Stimulated activated CD8-positive, alpha-beta memory T cell treated with anti-CD3 and anti-CD28 coated beads, Interleukin-2, amount 100 ng/mL, for 48 hours (primary cell): ENCODE measurements around the gene SLC33A1.
"Not testable (repeated sequence)": the region's sequence is repeated elsewhere in the genome, so short reads cannot be mapped to it uniquely, and the experiment has no call there.

Experiments used
- DNase-seq, 2 donors: peaks; one replicate each; pipeline ENCODE4 v3.0.0-alpha.2; 2020; ENCODE audit warnings: low read depth in 2 of 2

The SLC33A1 gene

GRCh38 chr3:155854141-155854940, at the start of gene SLC33A1:
Gene SLC33A1, minus strand, starts transcription at chr3:155854427. Its CDS starts 430 bp downstream, at chr3:155853997.
- DNase-seq = peak; percentile 95 to 98

GRCh38 chr3:155895379-155895900, 41.2 kb upstream of the SLC33A1 start:
- no peak for DNase-seq

DNA sequence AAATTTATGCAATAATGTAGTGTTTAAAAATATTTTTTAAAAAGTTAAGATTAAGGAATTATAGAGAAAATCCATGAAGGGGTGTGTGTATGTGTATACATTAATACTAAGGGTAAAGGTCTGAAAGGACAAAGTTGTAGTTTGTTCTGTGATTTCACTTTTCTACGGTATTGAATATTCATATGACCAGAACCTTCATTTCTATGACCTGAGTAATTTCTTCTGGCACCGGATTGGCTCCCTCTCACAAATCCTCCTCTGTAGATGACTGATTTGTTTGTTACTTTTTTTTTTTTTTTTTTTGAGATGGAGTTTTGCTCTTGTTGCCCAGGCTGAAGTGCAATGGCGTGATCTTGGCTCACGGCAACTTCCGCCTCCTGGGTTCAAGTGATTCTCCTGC, 37.1 kb upstream of the SLC33A1 start:
- no peak for DNase-seq

- no peak for DNase-seq
Measured at GRCh38 chr3:155890671-155891190, 36.5 kb upstream of the SLC33A1 start.

DNA sequence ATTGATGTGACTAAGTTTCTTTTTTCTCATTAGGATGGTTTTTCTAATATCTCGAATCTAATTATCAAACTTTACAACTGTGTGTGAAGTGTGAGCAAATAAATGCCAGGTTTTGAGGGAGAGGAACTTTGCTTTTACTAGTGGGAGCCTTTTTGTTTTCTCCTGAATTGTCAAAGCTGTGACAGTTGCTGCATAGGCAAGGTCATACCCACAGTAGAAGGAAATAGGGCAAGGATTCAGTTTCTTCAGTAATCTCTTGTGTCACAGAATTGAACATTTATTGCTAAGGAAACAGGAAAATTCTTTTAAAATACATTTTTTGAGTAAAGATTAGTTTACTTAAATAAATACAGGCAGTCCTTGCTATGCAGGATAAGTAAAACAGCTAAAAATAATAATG, 35.7 kb upstream of the SLC33A1 start:
- no peak for DNase-seq

GRCh38 chr3:155889212-155889611, 35.0 kb upstream of the SLC33A1 start:
- no peak for DNase-seq

- DNase-seq = no peak
Measured at GRCh38 chr3:155886915-155887314, 32.7 kb upstream of the SLC33A1 start.

- DNase-seq = not testable (repeated sequence)
Measured at GRCh38 chr3:155886348-155886747, 32.1 kb upstream of the SLC33A1 start.

- no peak for DNase-seq
Measured at GRCh38 chr3:155885292-155885691, 31.1 kb upstream of the SLC33A1 start.

GRCh38 chr3:155884292-155884691, 30.1 kb upstream of the SLC33A1 start:
- no peak for DNase-seq

DNA sequence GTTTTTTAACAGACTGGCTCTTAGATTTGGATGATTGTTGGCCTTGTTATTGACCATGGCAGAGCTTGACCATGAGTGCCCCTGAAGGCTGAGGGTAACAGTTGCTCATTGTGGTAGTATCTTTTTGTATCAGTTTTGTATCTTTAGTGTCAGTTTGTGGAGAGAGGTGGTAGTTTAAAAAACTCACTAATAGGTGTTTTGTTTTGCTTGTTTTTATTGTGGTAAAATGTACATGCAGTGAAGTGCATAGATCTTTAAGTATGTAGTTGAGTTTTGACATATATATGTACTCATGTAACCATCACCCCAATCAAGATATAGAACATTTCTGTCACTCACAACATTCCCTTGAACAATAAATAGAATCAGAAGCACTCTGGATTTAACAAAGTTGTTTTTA, 26.1 kb upstream of the SLC33A1 start:
- DNase-seq = no peak

GRCh38 chr3:155876503-155876902, 22.3 kb upstream of the SLC33A1 start:
- DNase-seq = no peak

GRCh38 chr3:155876037-155876436, 21.8 kb upstream of the SLC33A1 start:
- DNase-seq = no peak

DNA sequence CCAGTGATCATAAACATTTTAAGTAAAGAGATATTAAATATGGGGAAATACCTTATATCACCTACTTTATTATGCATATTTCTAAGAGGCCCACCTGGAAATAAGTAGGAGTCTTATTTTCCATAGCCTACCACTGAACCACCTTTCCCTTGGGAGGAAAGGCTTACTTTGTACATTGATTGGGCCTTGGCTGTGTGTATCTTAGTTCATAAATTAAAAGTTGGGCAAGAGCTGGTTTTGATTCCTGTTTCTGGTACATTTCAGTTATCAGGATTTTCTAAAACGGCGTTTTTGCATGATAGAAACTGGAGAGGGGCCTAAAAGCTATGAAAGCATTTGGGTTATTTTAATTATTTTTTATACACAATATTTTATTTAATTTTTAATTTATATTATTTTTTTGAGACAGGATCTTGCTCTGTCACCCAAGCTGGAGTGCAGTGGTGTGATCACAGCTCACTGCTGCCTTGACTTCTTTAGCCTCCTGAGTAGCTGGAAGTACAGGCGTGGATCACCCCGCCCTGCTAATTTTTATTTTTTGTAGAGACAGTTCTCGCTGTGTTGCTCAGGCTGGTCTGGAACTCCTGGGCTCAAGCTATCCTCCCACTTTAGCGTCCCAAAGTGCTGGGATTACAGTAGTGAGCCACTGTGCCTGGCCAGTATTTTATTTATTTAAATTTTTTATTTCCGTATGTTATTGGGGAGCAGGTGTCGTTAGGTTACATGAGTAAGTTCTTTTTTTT, 18.8 kb upstream of the SLC33A1 start:
- DNase-seq = no peak

- DNase-seq = no peak
Measured at GRCh38 chr3:155871746-155872158, 17.5 kb upstream of the SLC33A1 start.

GRCh38 chr3:155870945-155871745, 16.9 kb upstream of the SLC33A1 start:
- DNase-seq = peak; percentile 34 to 46

GRCh38 chr3:155870133-155870944, 16.1 kb upstream of the SLC33A1 start, which contains the start of gene GMPS:
Gene GMPS, plus strand, starts transcription at chr3:155870650. Its CDS starts 221 bp downstream, at chr3:155870871.
- peak; percentile 92 to 97 for DNase-seq

DNA sequence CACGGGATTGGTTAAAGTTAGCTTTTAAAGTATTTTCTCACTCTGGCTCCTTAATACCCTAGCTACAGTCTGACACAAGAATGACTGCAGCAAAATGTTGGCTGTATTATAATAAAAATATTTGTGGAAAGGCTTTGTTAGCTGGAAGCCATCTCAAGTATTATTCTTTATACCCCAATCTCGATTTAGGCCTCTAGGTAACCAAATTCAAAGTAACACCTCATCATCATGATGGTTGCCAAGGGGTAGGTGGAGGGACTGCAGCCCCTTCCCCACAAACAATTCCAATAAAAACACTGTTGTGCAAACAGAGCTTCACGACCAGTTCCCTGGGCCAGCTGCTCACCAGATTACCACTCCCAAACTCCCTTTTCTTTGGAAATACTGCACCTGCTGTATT, 15.5 kb upstream of the SLC33A1 start:
- no peak for DNase-seq

GRCh38 chr3:155863072-155863784, 9.0 kb upstream of the SLC33A1 start:
- no peak for DNase-seq
